GM12878 (cell line): Measurements from ENCODE around the gene EPOP. TPM values are rescaled to one million over a fixed set of nuclear protein-coding genes. Genes with fewer than 3 reads are reported as not detected.

Experiments
- ATAC-seq: fragments of 200-7000 bp; cut with Tn5 transposase; 3 replicates; pipeline ENCODE4 v1.9.1; 2020; ENCODE audit warnings: mild to moderate bottlenecking, moderate library complexity
- BruUV-seq: library from RNA; stranded (reverse); fragments of 400-500 nt; replicated peaks from 2 replicates; lab custom pipeline; 2021; lab: Mats Ljungman, UMichigan
- CTCF ChIA-PET: fragments of 300-600 bp; sonication (Branson Sonifier 250); formaldehyde crosslinking; extraction: SDS; loops from one replicate; lab custom pipeline; 2021; ENCODE audit warnings: inconsistent platforms; lab: Yijun Ruan, JAX
- POLR2A ChIA-PET: fragments of 350-600 bp; formaldehyde crosslinking; extraction: SDS; loops from one replicate; lab custom pipeline; 2021; ENCODE audit warnings: inconsistent platforms; lab: Charles Lee
- RAD21 ChIA-PET: fragments of 300-600 bp; sonication (Branson Sonifier 250); formaldehyde crosslinking; loops from one replicate; lab custom pipeline; 2023; ENCODE audit warnings: antibody characterized with exemption; ENCODE audit not compliant: unreplicated experiment; lab: Charles Lee
- SMC1A ChIA-PET: fragments of 300-600 bp; sonication (Branson Sonifier 250); formaldehyde crosslinking; loops from one replicate; lab custom pipeline; 2023; ENCODE audit not compliant: unreplicated experiment, uncharacterized antibody; lab: Charles Lee
- DNase-seq: peaks from one replicate; pipeline ENCODE4 v3.0.0-alpha.2; 2011; ENCODE audit warnings: low read depth, low spot score
- FAIRE-seq: peaks from 3 replicates; lab custom pipeline; 2011; peaks lifted over from hg19 to GRCh38; lab: Jason Lieb, UNC
- H2AFZ ChIP-seq: 2 replicates; pipeline ENCODE4 v1.6.0; 2011; ENCODE audit warnings: low read depth, low read length, control low read depth; ENCODE audit not compliant: control insufficient read depth
- H3K27ac ChIP-seq: 2 replicates; pipeline ENCODE4 v1.5.1; 2011; ENCODE audit warnings: control low read depth; ENCODE audit not compliant: control insufficient read depth, insufficient read depth
- H3K27me3 ChIP-seq, 2 experiments: replicated peaks in 1 of 2; 2 replicates each; pipeline versions ENCODE4 v1.6.0 to v1.6.1; 2011; ENCODE audit warnings: low read length in 1 of 2; ENCODE audit not compliant: control insufficient read depth in 2 of 2, insufficient read depth in 2 of 2
- H3K36me3 ChIP-seq, 2 experiments: 2 replicates each; pipeline ENCODE4 v1.5.1; 2011; ENCODE audit warnings: low read length in 1 of 2; ENCODE audit not compliant: control insufficient read depth in 2 of 2, insufficient read depth in 2 of 2
- H3K4me1 ChIP-seq: 2 replicates; pipeline ENCODE4 v1.6.1; 2011; ENCODE audit warnings: mild to moderate bottlenecking, low read length, moderate library complexity, mixed read lengths; ENCODE audit not compliant: control insufficient read depth, insufficient read depth
- H3K4me2 ChIP-seq: 2 replicates; pipeline ENCODE4 v1.6.0; 2011; ENCODE audit warnings: control low read depth; ENCODE audit not compliant: control insufficient read depth, insufficient read depth
- H3K4me3 ChIP-seq: fragments of 200-600 bp; sonication (generic); 2 replicates; pipeline ENCODE4 v1.5.1; 2016
- H3K79me2 ChIP-seq: 2 replicates; pipeline ENCODE4 v1.6.0; 2011; ENCODE audit warnings: low read length; ENCODE audit not compliant: control insufficient read depth, insufficient read depth
- H3K9ac ChIP-seq: 2 replicates; pipeline ENCODE4 v1.8.0; 2011; ENCODE audit warnings: low read length, control low read depth, mixed read lengths; ENCODE audit not compliant: control insufficient read depth, insufficient read depth
- H3K9me3 ChIP-seq: replicated peaks from 3 replicates; pipeline ENCODE4 v1.5.1; 2011; ENCODE audit warnings: mild to moderate bottlenecking, low read length; ENCODE audit not compliant: control insufficient read depth, insufficient read depth
- H4K20me1 ChIP-seq: 2 replicates; pipeline ENCODE4 v1.6.0; 2011; ENCODE audit not compliant: control insufficient read depth, insufficient read depth
- BACH1 ChIP-seq: fragments of 450-650 bp; IDR thresholded peaks from 2 replicates; pipeline ENCODE4 v1.6.1; 2017; ENCODE audit warnings: mild to moderate bottlenecking, borderline replicate concordance
- POLR2A ChIP-seq: IDR thresholded peaks from 2 replicates; pipeline ENCODE4 v1.6.1; 2011; ENCODE audit warnings: low read depth, mild to moderate bottlenecking, low read length
- SMARCA5 ChIP-seq: fragments of 450-650 bp; IDR thresholded peaks from 2 replicates; pipeline ENCODE4 v1.6.1; 2017; ENCODE audit warnings: mild to moderate bottlenecking
- WGBS: methylation state at CpG from one replicate; pipeline ENCODE4 v1.1.6; 2016; ENCODE audit warnings: low lambda C conversion rate; ENCODE audit not compliant: insufficient replicate concordance, insufficient coverage; ENCODE audit errors: missing lambda C conversion rate; 5-methylcytosine and 5-hydroxymethylcytosine counted together
- in situ Hi-C: fragments of 300-500 bp; cut with MboI; formaldehyde crosslinking; loops from 9 replicates; pipeline ENCODE4 v1.14.3; 2018; ENCODE audit warnings: mixed read lengths
- intact Hi-C: fragments of 100-400 bp; cut with micrococcal nuclease; formaldehyde crosslinking; loops from one replicate; pipeline ENCODE4 v1.14.2; 2022; ENCODE audit not compliant: unreplicated experiment
- polyA plus RNA-seq, 11 experiments: library from polyadenylated mRNA; depleted of rRNA in 4 of 11; unstranded in 6 of 11; stranded (reverse) in 5 of 11; fragments of >200 nt; fragmentation: Nextera tagmentation in 4 of 11; fragmentation: Illumina TruSeq in 1 of 11; extraction: Ambion mirVana in 4 of 11; extraction: Trizol in 1 of 11; gene quantifications; 1 replicate in 1 of 11; 2 replicates in 10 of 11; pipeline versions ENCODE4 v1.2.1 to v1.2.3, GENCODE V29; 2011 to 2016; ENCODE audit warnings: inconsistent platforms in 2 of 11, missing spikeins in 2 of 11, low read depth in 1 of 11
- total RNA-seq, 4 experiments: library from RNA; depleted of rRNA in 3 of 4; stranded (reverse); fragments of >200 nt in 3 of 4; fragmentation: Illumina TruSeq in 1 of 4; extraction: Trizol in 1 of 4; gene quantifications; 2 replicates each; pipeline versions ENCODE4 v1.2.1 to v1.2.3, GENCODE V29; 2013 to 2021

Gene EPOP
- total and polyA plus RNA-seq, 10 of the 15 experiments (the other 5 are each of a cell fraction or from before 2014, with no cell fraction given): 0.53 to 9.0 (median 3.7) TPM

DNA sequence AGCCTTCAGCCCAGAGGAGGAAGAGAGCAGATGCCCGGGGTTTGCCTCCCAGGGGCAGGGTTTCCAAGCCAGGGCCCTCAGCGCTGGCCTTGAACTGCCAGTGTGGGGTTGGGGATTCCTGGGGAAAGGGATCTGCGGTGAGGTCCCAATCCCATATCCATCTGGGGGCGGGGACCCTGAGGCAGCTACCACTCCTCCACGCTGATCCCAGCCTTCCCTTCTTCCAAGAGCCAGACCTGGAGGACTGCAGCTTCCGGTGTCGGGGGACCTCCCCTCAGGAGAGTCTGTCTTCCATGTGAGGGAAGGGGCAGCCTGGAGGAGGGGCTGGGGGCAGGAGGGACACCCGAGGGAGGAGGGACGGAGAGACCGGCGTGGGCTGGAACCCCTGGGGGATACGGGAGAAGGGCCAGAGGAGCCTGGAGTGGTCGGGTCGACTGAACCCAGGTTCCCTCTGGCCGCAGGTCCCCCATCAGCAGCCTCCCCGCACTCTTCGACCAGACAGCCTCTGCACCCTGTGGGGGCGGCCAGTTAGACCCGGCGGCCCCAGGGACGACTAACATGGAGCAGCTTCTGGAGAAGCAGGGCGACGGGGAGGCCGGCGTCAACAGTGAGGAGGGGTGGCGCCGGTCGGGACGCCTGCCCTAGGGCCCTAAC, 44.7 kb upstream of the EPOP start:
- ChIA-PET POLR2A (interaction anchor here (0.9 to 1.0 kb wide), 2 partner anchors 9 to 18 kb away, joined by 3 to 5 read pairs; no protein-coding TSS in a partner anchor), SMC1A (interaction anchor here (0.7 to 1.7 kb wide), 2 partner anchors 8 to 43 kb away, joined by 4 to 5 read pairs; no protein-coding TSS in a partner anchor), RAD21 (no interaction called here), CTCF (interaction anchor here (1.3 kb wide), 1 partner anchor 16 kb away, joined by 5 read pairs; no protein-coding TSS in a partner anchor)
- H3K4me2 ChIP-seq: no peak overlapping the region
- FAIRE-seq (no peak), ATAC-seq (no peak), DNase-seq (no peak)
- no peaks in the 10 kb centered on the region for H4K20me1 ChIP-seq
- 91% methylated on average over 21 of the region's 29 CpGs for WGBS
- intact Hi-C loops (no loop called here), in situ Hi-C loops (no loop called here)
- H3K4me1 ChIP-seq: peaks cover 7% of the 10 kb centered on the region
- H3K79me2 ChIP-seq: no peaks in the 10 kb centered on the region
- BruUV-seq: no TSS peak
- H3K27me3 ChIP-seq: no peaks in the 10 kb centered on the region
- no peaks in the 10 kb centered on the region for H3K9me3 ChIP-seq
- peaks cover 6 to 9% of the 10 kb centered on the region in 2 experiments; a peak in 3 of 4 replicates for H3K36me3 ChIP-seq
- no peak overlapping the region for H3K27ac ChIP-seq
- no peak overlapping the region for H2AFZ ChIP-seq
- H3K4me3 ChIP-seq: no peak overlapping the region
- no peak overlapping the region for H3K9ac ChIP-seq
- TF ChIP-seq POLR2A: peak; percentile 52; the same call in 1 of the 2 replicates
- TF ChIP-seq BACH1: no peak

GRCh38 chr17:38717139-38717745, 42.5 kb upstream of the EPOP start:
- TF ChIP-seq SMARCA5: no peak
- TF ChIP-seq POLR2A: peak; percentile 35; the same call in 1 of the 2 replicates
- CTCF ChIA-PET: interaction anchor here (0.6 to 2.8 kb wide), 3 partner anchors 18 to 159 kb away, joined by 3 to 11 read pairs (median 3); no protein-coding TSS in a partner anchor
- RAD21 ChIA-PET: no interaction called here
- Histone ChIP-seq H3K27ac (no peak overlapping the region), H3K36me3 (peaks cover 9 to 14% of the 10 kb centered on the region in 2 experiments), H3K27me3 (no peaks in the 10 kb centered on the region), H3K9ac (no peak overlapping the region), H3K4me3 (no peak overlapping the region), H2AFZ (no peak overlapping the region), H3K4me2 (no peak overlapping the region), H4K20me1 (no peaks in the 10 kb centered on the region), H3K9me3 (no peaks in the 10 kb centered on the region), H3K4me1 (peaks cover 10% of the 10 kb centered on the region), H3K79me2 (no peaks in the 10 kb centered on the region)
- WGBS: 82% methylated on average over 9 of the region's 12 CpGs
- no TSS peak for BruUV-seq
- ATAC-seq: no peak
- POLR2A ChIA-PET: no interaction called here
- SMC1A ChIA-PET: no interaction called here
- no peak for DNase-seq
- intact Hi-C loops: no loop called here
- no peak for FAIRE-seq
- in situ Hi-C loops: no loop called here
